ENCODE data around the gene PAX8. TPM values are rescaled to one million over a fixed set of nuclear protein-coding genes. Genes with fewer than 3 reads are reported as not detected.

The PAX8 gene
- total and polyA plus RNA-seq, 2 of the 13 experiments (the other 11 are each of a cell fraction or from before 2014, with no cell fraction given) = 1.5 to 8.8 TPM

DNA sequence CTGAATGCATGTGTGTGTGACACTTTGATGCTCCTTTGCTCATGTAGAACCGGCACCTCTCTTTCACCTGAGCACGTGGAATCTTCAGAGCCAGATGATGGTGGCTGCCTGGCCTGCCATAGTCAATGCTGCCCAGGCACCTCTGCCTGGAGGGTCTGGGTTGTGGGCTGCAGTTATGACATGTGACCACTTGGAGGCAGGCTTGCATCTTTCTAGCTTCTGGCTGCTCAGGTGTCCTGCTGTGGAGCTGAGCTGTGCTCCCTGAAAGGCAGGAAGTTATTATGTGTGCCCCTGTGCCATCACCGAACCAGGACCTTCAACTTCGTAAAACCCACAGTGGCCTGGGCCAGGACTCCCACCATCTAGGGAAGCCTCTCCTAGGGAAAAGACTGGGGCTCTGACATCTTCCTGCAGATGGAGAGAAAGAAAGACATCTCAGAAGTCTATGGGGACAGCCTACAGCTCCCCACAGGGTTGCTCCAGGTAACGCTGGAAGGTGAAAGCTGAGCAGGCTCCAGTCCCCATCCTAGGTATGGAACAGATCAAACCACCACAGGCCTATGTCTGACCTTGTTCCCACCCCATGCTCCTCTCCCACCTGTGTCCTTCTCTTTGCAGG lies 74.7 kb downstream of the PAX8 start (continued):
- TF ChIP-seq SP5 (CRISPR knock-in tag; IDR thresholded peaks at IDR 0.05; ENCODE audit: borderline replicate concordance, low read depth) (0 out of 2 replicates have a peak, but pooled peaks have one; percentile 11), ARID5B (CRISPR knock-in tag; IDR thresholded peaks at IDR 0.05) (peak; percentile 45), SALL1 (CRISPR knock-in tag; IDR thresholded peaks at IDR 0.05) (peak; percentile 72), MAF1 (CRISPR knock-in tag; IDR thresholded peaks at IDR 0.05; ENCODE audit: borderline replicate concordance) (no peak), ZMAT3 (CRISPR knock-in tag; conservative IDR thresholded peaks at IDR 0.05) (no peak), MIER2 (CRISPR knock-in tag; IDR thresholded peaks at IDR 0.05) (peak; percentile 78; the same call in 1 of the 2 replicates), ZNF773 (CRISPR knock-in tag; IDR thresholded peaks at IDR 0.05; ENCODE audit: borderline replicate concordance) (no peak), ZNF414 (CRISPR knock-in tag; IDR thresholded peaks at IDR 0.05) (0 out of 2 replicates have a peak, but pooled peaks have one; percentile 29), KDM2A (CRISPR knock-in tag; IDR thresholded peaks at IDR 0.05; ENCODE audit: borderline replicate concordance, low read depth) (peak; percentile 87), RARG (CRISPR knock-in tag; IDR thresholded peaks at IDR 0.05; ENCODE audit: low read depth) (no peak; the same call in 1 of the 2 replicates), NRL (CRISPR knock-in tag; IDR thresholded peaks at IDR 0.05; ENCODE audit: borderline replicate concordance) (peak; percentile 85), ZNF562 (CRISPR knock-in tag; IDR thresholded peaks at IDR 0.05; ENCODE audit: borderline replicate concordance) (no peak), MYNN (CRISPR knock-in tag; IDR thresholded peaks at IDR 0.05; ENCODE audit: low read depth) (0 out of 2 replicates have a peak, but pooled peaks have one; percentile 40), ZNF782 (CRISPR knock-in tag; IDR thresholded peaks at IDR 0.05; ENCODE audit: borderline replicate concordance) (peak; percentile 81; the same call in 1 of the 2 replicates), ZBTB10 (CRISPR knock-in tag; IDR thresholded peaks at IDR 0.05; ENCODE audit: borderline replicate concordance) (no peak), NCOA1 (CRISPR knock-in tag; IDR thresholded peaks at IDR 0.05) (no peak), ZNF737 (CRISPR knock-in tag; IDR thresholded peaks at IDR 0.05; ENCODE audit: borderline replicate concordance) (0 out of 2 replicates have a peak, but pooled peaks have one; percentile 81), ZKSCAN8 (CRISPR knock-in tag; IDR thresholded peaks at IDR 0.05; ENCODE audit: borderline replicate concordance) (peak; percentile 73; the same call in 1 of the 2 replicates)
- TF ChIP-seq, protein P1, sequence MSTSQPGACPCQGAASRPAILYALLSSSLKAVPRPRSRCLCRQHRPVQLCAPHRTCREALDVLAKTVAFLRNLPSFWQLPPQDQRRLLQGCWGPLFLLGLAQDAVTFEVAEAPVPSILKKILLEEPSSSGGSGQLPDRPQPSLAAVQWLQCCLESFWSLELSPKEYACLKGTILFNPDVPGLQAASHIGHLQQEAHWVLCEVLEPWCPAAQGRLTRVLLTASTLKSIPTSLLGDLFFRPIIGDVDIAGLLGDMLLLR (CRISPR knock-in tag; IDR thresholded peaks at IDR 0.05) = peak; percentile 4; the same call in 1 of the 2 replicates
- TF ChIP-seq, protein P2, sequence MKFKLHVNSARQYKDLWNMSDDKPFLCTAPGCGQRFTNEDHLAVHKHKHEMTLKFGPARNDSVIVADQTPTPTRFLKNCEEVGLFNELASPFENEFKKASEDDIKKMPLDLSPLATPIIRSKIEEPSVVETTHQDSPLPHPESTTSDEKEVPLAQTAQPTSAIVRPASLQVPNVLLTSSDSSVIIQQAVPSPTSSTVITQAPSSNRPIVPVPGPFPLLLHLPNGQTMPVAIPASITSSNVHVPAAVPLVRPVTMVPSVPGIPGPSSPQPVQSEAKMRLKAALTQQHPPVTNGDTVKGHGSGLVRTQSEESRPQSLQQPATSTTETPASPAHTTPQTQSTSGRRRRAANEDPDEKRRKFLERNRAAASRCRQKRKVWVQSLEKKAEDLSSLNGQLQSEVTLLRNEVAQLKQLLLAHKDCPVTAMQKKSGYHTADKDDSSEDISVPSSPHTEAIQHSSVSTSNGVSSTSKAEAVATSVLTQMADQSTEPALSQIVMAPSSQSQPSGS (CRISPR knock-in tag; IDR thresholded peaks at IDR 0.05) = 0 out of 2 replicates have a peak, but pooled peaks have one; percentile 56
